ENCODE results near the gene ATP9A. TPM values are rescaled to one million over a fixed set of nuclear protein-coding genes. Genes with fewer than 3 reads are reported as not detected.

Gene ATP9A
- total RNA-seq, 1 experiment from 2014 or later = 12.1 TPM

DNA sequence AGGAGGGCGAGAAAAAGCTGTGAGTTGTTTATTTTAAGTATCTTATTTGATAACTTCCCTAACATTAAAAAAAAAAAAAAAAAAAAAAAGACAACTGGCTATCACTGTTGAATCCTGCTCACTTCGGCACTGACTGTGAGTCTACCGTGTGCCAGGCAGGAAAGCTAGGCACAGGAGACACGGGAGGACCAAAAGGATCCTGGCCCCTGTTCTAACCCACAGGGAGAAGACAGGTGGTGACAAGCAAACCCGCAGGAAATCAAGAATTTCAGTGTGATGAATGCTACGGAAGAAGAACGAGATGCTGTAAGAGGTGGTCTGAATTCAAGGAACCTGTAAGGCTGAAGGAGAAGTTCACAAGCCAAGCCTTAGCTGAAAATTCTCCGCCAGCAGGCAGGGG, 130.9 kb downstream of the ATP9A start:
- H3K23ac ChIP-seq (ENCODE audit: insufficient read length, low read depth, low read length) = no peak overlapping the region
- no peak overlapping the region for H3K18ac ChIP-seq (ENCODE audit: insufficient read length, low read depth, low read length)
- H3K79me2 ChIP-seq (ENCODE audit: insufficient read depth, low read length) = no peaks in the 10 kb centered on the region
- H3K27ac Mint-ChIP-seq = no peak overlapping the region
- H3K14ac ChIP-seq (ENCODE audit: insufficient read depth, low read length) = no peak overlapping the region
- no peaks in the 10 kb centered on the region for H3K9me3 ChIP-seq (ENCODE audit: control insufficient read depth, low read depth, low read length)
- H2BK15ac ChIP-seq (ENCODE audit: low read depth, low read length) = no peak overlapping the region
- H3K56ac ChIP-seq (ENCODE audit: insufficient read length, low read depth, low read length) = no peak overlapping the region
- no peak overlapping the region for H2AK5ac ChIP-seq (ENCODE audit: insufficient read length, low read length)
- peaks cover 6 to 7% of the 10 kb centered on the region in 2 experiments; a peak in 3 of 4 replicates for H3K4me1 Mint-ChIP-seq
- H3K4ac ChIP-seq (ENCODE audit: low read depth, low read length) = no peak overlapping the region
- no peaks in the 10 kb centered on the region; a peak in 2 of 7 replicates for H3K36me3 Mint-ChIP-seq (ENCODE audit: insufficient read depth in 1 of 3, low read depth in 3 of 3)
- no peak overlapping the region for H3K4me3 Mint-ChIP-seq
- no peak overlapping the region for H4K5ac ChIP-seq (ENCODE audit: insufficient read length, low read depth, low read length)
- TF ChIP-seq, protein P1, sequence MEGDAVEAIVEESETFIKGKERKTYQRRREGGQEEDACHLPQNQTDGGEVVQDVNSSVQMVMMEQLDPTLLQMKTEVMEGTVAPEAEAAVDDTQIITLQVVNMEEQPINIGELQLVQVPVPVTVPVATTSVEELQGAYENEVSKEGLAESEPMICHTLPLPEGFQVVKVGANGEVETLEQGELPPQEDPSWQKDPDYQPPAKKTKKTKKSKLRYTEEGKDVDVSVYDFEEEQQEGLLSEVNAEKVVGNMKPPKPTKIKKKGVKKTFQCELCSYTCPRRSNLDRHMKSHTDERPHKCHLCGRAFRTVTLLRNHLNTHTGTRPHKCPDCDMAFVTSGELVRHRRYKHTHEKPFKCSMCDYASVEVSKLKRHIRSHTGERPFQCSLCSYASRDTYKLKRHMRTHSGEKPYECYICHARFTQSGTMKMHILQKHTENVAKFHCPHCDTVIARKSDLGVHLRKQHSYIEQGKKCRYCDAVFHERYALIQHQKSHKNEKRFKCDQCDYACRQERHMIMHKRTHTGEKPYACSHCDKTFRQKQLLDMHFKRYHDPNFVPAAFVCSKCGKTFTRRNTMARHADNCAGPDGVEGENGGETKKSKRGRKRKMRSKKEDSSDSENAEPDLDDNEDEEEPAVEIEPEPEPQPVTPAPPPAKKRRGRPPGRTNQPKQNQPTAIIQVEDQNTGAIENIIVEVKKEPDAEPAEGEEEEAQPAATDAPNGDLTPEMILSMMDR (conservative IDR thresholded peaks at IDR 0.05) = no peak
- no peaks in the 10 kb centered on the region; the same call in 1 of the 2 replicates for H3K27me3 Mint-ChIP-seq (ENCODE audit: low read depth)
- H4K20me1 ChIP-seq (ENCODE audit: control insufficient read depth, insufficient read depth, insufficient read length) = peaks cover 2% of the 10 kb centered on the region
- no peak overlapping the region for H2BK120ac ChIP-seq (ENCODE audit: low read depth, low read length, poor library complexity, severe bottlenecking)
- H2BK12ac ChIP-seq (ENCODE audit: insufficient read length, low read depth, low read length) = no peak overlapping the region
- H2BK20ac ChIP-seq (ENCODE audit: low read depth, low read length, poor library complexity, severe bottlenecking) = no peak overlapping the region
- no peak overlapping the region for H3K27ac ChIP-seq (ENCODE audit: insufficient read length, low read depth, low read length)
- H3K9me3 Mint-ChIP-seq = no peaks in the 10 kb centered on the region
- no peaks in the 10 kb centered on the region for H3K27me3 ChIP-seq (ENCODE audit: insufficient read depth, low read length)
- no peak overlapping the region for H3T11ph ChIP-seq (ENCODE audit: low read length)
- no peak overlapping the region for H4K8ac ChIP-seq (replicated peaks; ENCODE audit: insufficient read length, low read depth, low read length)
- no peaks in the 10 kb centered on the region for H3K23me2 ChIP-seq (ENCODE audit: insufficient read length, low read depth, low read length, poor library complexity, severe bottlenecking)
- DNase-seq = no peak
- no peaks in the 10 kb centered on the region for H3K4me1 ChIP-seq (ENCODE audit: insufficient read depth, low read length)
- H2BK5ac ChIP-seq (ENCODE audit: insufficient read length, low read length) = no peak overlapping the region
- H4K91ac ChIP-seq (ENCODE audit: insufficient read length, low read depth, low read length) = no peak overlapping the region
- no peak overlapping the region for H2AFZ ChIP-seq (ENCODE audit: low read length)
- no peak overlapping the region for H3K9ac ChIP-seq (ENCODE audit: extremely low read depth, insufficient read length, low read length)
- no peaks in the 10 kb centered on the region for H3K79me1 ChIP-seq (ENCODE audit: insufficient read depth, low read depth, low read length, poor library complexity, severe bottlenecking)
- no CpG with 5 or more reads among the region's 8 CpGs for WGBS (ENCODE audit: extremely low coverage, insufficient read length, low lambda C conversion rate)
- H3K4me2 ChIP-seq (ENCODE audit: insufficient read depth, insufficient read length, low read length) = no peak overlapping the region

Measured in H9 (cell line).